GM21528 (cell line): ENCODE measurements around the gene WDR53.
"Not testable (repeated sequence)": the region's sequence is repeated elsewhere in the genome, so short reads cannot be mapped to it uniquely, and the experiment has no call there.

Source experiments
- ATAC-seq: cut with Tn5 transposase; IDR thresholded peaks from one replicate; pipeline ENCODE4 v1.9.1; 2021; ENCODE audit warnings: mild to moderate bottlenecking, moderate library complexity; ENCODE audit not compliant: unreplicated experiment, low FRiP score

The WDR53 gene

DNA sequence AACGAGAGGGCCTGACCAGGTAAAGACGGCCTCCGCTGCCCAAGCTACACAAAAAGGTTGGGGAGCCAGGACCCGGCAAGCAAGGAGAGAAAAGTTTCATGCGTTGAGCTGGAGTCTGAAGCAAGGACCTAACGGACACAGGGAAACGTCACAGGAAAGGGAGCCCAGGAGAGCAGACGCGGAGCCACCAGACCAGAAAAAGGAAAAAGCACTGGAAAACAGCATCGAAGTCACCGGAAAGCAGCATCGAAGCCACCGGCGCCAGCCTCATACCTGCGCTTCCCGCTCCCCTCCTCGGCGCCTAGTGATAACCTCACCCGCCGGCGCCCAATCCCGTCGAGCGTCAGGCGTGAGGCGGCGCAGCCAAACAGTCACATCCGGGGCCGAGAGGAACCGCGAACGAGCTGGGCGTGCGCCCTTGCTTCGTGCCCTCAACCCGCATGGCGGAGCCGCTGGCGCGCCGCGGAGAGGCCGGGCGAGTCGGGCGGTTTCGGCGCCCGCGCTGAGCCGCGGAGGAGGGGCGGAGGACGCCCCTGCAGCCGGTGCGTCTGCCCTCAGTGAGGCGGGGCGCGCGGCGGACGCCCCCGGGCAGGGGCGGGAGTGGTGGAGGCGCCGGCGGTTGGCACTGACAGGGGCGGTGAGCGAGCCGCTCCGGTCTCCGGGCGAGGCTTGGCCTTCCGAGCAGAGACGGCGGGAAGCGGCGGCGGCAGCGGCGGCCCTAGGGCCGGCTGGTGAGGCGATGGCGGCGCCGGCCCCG, at the start of gene WDR53, which contains the start of gene FBXO45:
WDR53 (minus strand) TSS at position 309 of the 757 bp plus-strand sequence. CDS start 7,079 bp downstream, outside the sequence.
FBXO45 (plus strand) TSS at position 415 of the 757 bp plus-strand sequence; CDS start at position 740, 325 bp downstream.
- peak; percentile 93 for ATAC-seq

DNA sequence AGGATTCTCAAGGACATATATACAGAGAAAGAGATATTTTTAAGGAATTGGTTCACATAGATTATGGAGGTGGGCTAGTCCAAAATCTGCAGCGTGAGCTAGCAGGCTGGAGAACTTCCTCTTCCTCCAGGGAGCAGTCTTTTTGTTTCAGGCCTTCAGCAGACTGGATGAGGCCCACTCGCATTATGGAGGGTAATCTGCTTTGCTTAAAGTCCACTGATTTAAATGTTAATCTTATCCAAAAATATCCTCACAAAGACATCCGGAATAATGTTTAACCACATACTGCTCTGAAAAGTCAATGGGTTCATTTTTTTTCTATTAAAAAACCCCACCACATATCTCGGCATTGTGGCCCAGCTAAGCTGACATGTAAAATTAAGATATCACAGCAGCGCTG, 48.9 kb upstream of the WDR53 start:
- ATAC-seq = no peak

DNA sequence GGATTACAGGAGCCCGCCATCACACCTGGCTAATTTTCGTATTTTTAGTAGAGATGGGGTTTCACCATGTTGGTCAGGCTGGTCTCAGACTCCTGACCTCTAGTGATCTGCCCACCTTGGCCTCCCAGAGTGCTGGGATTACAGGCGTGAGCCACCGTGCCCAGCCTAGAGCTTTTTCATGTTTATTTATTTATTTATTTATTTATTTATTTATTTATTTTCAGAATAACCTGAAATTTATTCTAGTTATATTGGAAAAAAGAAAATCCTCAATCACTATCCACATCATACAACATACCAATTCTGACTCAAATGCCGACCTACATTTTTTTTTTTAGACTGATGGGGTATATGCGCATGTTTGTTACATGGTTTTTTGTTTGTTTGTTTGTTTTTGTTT, 46.9 kb upstream of the WDR53 start:
- not testable (repeated sequence) for ATAC-seq

DNA sequence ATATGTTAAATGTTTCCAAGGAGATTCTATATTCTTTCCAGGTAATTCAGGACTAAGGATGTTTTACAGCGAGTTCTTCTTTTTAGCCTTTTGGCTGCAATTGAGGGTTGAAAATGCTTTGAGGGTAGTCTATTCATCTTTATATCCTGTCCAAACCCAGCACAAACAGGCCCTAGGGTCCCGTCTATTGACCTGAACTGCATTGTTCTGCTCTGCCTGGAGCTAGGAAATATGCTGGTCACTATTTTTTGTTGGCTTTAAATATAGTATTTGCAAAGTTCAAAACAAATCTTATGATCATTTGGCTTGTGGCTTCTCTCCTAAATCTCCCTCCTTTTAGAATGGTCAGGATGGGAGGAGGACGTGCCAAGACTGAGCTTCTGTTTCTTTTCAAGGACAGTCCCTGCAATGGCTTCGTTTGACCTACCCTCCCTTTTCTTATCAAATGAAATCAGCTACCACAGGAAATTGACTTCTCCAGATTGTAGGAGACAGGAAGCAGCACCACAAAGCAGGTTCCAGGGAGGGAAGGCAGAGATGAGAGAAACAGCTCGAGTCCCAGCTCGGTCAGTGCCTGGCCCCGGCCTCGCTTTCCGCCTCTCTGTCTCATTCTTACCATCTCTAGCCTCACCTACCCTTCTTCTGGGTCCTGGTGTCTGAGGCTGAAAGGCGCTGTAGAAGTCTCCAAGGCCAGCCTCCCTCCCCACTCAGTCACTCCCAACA, 43.6 kb upstream of the WDR53 start:
- no peak for ATAC-seq

DNA sequence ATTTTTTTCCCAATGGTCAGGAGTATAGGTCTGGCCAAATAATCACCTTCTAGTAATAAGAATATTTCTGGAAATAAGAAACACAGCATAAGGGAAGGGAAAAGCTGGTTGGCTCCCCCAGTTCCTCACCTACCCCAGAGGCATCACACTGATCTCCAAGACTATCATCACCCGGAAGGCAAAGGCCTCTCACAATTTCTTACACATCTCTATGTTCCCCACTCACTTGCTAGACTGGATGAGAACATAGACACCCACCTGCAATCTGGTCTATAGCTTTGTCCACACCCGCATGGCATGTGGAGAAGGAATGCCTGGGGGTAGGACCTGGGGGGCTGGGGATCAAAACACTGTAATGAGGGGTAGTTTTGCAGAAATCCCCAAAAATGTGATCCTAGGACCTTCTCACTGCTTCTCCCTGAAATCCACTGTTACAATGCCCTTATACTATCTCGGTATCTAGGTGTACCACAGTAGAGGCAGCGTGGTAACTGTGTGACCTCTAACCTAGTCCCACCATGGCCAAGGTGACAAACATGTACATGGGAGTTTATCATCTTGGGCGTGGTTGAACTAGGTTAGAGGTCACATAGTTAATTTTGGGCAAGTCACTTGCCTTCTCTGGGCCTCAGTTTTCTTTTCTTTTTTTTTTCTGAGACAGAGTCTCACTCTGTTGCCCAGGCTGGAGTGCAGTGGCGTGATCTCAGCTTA, 41.6 kb upstream of the WDR53 start:
- ATAC-seq = no peak

DNA sequence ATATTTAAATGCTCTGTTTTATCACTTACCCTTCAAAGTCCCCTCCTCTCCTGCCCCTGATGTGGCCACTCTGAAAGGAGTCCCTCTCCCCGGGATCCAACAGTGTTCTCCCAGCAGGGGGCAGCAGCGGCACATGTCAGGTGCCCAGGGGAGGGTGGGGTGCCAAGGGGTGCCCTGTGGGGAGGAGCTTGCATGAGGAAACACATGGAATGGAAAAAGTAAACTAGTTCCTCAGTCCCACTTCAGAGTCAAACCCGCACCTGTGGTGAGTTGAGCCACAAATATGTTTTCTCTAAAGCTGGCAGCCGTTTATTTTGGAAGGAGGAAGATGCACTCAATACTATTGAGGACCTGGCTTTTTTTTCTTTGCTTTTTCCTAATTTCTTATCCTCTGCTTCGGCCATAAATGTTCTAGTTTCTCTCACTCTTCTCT, 41.0 kb upstream of the WDR53 start:
- ATAC-seq = peak; percentile 64

DNA sequence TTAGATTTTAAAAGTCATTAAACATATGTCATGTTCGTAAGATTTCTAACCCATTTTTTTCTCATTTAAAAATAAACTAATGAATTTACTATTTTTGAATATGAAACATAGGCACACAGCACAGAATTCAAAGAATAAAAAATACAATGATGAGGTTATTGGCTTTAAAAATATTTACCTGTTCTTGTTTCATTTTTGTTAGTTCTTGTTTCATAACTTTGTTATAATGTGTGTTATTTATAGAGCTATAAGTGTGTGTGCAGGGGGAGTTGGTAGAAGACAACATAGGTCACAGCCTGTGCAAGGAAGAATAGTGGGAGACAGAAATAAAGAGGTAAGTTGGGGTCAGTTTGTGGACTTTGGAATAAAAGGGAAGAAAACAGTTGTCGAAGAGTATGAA, 40.3 kb upstream of the WDR53 start:
- no peak for ATAC-seq

DNA sequence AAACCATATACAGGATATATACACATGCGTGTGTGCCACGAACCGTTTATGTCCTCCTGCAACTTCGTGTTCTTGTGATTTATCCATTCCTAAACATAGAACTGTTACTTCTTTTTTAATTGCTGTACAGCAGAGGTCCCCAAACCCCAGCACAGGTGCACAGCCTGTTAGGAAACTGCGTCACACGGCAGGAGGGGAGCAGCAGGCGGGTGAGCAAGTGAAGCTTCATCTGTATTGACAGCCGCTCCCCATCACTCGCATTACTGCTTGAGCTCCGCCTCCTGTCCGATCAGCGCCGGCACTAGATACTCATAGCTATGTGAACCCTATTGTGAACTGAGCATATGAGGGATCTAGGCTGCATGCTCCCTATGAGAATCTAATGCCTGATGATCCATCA, 36.2 kb upstream of the WDR53 start:
- no peak for ATAC-seq

DNA sequence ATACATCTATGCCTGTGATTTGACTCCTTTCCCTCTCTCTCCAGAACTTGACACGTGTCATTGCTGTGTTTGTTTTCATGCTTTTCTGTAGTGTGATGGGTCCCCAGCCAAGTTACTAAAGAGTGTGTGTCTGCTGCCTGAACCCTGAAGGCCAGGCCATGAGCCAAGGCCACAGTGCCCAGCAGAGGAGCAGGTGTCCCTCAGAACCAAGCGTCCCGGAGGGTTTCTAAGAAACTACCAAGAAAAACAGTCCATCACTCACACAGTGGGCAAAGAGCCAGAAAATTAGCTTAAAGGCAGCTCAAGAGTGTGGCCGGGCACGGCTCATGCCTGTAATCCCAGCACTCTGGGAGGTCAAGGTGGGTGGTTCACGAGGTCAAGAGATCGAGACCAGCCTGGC, 35.3 kb upstream of the WDR53 start:
- ATAC-seq = no peak

DNA sequence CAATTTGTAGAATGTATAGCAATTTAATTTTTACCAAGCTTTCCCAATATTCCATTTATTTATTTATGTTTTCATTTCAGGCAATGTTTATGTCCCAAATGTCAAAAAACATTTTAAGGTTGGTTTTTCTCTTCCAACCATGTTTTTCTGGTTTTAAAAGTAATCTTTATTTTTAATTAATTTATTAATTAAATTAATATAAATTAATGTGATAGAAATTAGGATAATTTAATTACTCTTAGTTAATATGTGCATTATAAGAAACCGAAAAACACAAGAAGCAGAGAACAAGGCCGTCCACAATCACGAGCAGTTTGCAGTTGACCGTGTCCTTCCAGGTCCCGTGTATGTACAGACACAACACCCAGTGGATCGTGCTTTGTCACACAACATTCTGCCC, 34.3 kb upstream of the WDR53 start:
- no peak for ATAC-seq

DNA sequence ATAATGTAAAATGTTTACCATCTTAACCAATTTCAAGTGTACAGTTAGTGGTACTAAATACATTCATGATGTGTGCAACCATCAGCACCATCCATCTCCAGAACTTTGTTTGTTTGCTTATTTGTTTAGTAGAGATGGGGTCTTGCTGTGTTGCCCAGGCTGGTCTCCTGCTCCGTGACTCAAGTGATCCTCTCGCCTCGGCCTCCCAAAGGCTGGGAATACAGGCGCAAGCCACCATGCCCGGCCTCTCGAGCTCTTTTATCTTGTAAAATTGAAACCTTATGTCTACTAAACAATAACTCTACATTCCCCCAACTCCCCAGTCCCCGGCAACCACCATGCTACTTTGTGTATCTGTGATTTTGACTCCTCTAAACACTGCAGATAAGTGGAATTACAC, 32.0 kb upstream of the WDR53 start:
- no peak for ATAC-seq

DNA sequence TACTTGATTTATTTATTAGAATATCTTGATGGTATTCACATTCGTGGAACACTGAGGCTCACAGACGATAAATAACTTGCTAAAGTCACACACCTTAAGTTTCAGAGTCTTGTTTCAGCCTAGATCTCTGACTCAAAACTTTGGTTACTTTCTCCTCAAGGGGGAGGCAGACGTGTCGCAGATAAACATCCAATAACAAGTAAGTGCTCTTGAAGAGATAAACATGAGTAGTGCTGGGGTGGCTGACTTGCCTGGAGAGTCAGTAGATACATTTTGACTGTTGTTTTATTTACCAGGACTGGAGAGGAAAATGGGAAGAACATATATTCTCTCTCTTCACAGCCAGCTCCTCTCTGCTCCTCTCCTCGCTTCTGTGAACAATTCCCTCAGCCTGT, 31.4 kb upstream of the WDR53 start:
- ATAC-seq = no peak

DNA sequence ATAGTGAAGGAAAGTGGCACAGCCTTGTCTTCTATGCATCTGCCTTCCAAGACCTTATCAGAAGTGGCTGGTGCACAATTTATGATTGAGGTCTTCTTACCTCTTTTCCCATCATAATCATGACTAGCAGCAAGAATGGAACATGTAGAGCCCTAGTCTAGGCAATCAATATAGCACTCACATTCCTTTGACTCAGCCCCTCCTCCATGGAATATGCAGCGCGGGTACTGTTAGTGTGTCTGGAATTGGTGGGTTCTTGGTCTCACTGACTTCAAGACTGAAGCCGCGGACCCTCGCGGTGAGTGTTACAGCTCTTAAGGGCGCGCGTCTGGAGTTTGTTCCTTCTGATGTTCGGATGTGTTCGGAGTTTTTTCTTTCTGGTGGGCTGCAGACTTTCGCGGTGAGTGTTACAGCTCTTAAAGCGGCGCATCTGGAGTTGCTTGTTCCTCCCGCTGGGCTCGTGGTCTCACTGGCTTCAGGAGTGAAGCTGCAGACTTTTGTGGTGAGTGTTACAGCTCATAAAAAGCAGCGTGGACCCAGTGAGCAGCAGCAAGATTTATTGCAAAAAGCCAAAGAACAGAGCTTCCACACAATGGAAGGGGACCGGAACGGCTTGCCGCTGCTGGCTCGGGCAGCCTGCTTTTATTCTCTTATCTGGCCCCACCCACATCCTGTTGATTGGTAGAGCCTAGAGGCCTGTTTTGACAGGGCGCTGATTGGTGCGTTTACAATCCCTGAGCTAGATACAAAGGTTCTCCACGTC, 29.8 kb upstream of the WDR53 start:
- not testable (repeated sequence) for ATAC-seq

DNA sequence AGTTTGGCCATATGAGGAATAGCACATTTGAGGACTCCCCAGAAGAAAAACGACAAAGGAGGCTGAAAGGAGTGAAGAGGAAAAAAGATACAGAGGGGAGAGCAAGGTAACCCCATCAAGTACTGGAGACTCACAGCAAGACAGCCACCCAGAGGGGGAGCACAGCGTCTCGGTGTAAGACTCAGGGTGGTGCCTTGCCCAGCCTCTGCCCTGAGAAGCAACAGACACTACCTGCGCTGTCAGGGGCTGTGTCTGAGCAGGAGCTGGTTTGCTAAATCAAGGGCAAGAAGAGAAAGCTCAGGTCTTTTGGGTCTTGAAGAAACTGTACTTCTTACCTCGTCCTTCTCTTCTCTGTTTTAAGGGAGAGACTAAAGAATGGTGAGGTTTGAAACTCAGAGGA, 28.0 kb upstream of the WDR53 start:
- no peak for ATAC-seq

DNA sequence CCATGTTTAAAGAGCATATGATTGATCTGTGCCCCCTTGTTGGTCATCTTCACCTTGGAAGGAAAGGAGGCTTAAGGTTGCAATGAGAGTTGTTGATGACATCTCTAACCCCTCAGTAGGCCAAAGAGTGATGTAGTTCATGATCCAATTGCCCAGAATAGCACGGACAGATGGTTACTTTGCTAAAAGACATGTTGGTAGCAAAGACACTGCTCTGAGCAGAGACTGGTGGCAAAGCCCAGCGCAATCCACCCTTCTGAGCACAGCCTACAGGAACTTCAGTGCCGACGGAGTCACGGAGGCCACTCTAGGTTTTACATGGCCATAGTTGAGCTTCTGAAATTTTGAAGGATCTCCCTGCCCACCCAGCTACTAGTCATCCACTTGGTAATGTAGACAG, 21.9 kb upstream of the WDR53 start:
- ATAC-seq = no peak

DNA sequence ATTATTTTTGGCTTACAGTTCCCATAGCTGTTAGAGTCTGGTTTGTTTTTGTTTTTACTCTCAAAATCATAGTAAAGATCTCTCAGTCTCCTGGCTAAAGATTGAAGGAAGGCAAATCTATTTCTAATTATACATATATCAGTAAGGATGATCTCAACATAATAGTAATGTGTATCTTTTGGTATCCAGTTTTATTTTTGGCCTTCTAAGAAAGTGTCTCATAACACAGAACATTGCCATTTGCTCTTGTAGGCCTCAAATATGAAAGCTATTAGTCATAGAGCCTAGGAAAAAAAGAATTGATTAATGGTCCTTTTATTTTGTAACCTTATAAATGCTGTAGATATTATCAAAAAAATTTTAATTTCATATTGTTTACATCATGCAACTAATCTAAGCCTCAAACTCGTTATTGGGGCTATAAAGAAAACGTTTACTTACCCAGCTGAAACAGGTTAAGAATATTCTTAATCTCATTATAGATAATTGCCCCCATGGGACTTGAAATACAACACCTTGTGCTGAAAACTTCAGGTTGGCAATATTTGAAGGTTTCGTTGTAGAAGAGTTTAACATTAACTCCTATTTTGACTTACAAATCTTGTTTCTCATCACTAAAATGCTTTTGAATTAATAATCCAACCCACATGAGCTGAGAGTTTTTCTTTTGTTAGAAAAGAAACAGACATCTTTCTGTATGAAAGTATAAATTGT, 16.8 kb upstream of the WDR53 start:
- no peak for ATAC-seq

DNA sequence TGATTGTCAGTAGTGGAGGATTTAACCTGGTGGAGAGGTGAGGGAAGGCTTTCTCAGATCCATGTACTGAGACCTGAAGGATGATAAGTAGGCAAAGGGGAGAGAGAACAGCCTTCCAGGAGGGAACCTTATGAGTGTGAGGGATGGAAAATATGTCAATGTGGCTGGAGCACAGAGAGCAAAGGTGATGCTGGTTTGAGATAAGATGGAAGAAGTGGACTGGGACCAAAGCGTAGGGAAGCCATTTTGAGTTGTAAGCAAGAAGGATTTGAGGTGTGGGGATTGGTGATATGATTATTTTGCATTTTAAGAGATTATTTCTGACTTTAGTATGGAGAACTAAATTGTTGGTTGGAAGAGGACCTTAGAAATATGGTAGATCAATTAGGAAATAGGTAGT, 4.0 kb upstream of the WDR53 start:
- no peak for ATAC-seq

DNA sequence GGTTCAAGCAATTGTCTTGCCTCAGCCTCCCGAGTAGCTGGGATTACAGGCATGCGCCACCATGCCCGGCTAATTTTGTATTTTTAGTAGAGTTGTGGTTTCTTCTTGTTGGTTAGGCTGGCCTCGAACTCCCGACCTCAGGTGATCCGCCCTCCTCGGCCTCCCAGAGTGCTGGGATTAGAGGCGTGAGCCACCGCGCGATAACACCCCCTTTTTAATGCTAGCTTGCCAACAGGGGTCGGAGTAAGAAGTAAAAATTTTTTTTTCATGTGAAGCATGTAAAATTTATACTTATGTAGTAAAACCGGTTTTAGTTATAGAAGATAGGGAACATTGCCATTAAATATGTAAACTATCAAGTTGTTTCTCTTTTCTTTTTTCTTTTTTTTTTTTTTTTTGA, 2.0 kb upstream of the WDR53 start:
- not testable (repeated sequence) for ATAC-seq

DNA sequence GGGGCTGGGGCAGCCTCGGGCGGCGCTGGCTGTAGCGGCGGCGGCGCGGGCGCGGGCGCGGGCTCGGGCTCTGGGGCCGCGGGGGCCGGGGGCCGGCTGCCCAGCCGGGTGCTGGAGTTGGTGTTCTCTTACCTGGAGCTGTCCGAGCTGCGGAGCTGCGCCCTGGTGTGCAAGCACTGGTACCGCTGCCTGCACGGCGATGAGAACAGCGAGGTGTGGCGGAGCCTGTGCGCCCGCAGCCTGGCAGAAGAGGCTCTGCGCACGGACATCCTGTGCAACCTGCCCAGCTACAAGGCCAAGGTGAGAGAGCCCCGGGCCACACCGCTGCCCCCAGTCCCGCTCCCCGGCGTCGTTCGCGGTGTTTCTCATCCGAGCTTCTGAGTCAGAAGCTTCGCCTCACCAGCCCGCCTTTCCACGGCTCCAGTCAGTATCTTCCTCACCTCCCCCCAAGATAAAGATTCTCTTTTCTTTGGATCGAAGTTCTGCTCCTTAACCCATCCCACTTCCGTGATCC, 706 bp upstream of the WDR53 start:
- peak; percentile 43 for ATAC-seq
